AG10803 (cell line): ENCODE data around the gene NHS.

Experiments used
- DNase-seq: peaks from one replicate; pipeline ENCODE4 v3.0.0; 2010; ENCODE audit warnings: low read depth
- H3K4me3 ChIP-seq: 2 replicates; pipeline ENCODE4 v1.5.1; 2011; ENCODE audit warnings: mild to moderate bottlenecking, low read length, control low read depth
- TF ChIP-seq, protein P1 (sequence below): conservative IDR thresholded peaks from 2 replicates; pipeline ENCODE4 v1.5.1; 2011; ENCODE audit warnings: mild to moderate bottlenecking, low read length, control low read depth, inconsistent platforms

The NHS gene

DNA sequence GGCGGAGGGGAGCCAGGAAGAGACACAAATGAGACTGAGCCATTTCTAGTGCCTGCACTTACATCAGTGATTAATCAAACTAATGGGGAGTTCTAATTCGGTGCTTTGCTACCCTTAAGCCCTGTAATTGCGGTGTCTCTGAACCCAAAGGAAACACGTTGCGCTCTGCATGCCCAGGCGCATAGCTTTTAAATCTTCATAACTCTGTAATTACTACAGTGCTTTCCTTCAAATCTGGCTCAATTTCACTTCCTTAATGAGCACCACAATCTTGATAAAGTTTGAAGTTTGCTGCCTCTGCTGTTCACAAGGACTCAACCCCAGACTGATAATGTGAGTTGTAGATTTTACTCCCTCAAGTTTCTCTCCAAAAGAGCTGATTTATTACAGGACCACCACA, 5.7 kb upstream of the NHS start:
- DNase-seq: no peak
- no peak overlapping the region for H3K4me3 ChIP-seq
- TF ChIP-seq, protein P1, sequence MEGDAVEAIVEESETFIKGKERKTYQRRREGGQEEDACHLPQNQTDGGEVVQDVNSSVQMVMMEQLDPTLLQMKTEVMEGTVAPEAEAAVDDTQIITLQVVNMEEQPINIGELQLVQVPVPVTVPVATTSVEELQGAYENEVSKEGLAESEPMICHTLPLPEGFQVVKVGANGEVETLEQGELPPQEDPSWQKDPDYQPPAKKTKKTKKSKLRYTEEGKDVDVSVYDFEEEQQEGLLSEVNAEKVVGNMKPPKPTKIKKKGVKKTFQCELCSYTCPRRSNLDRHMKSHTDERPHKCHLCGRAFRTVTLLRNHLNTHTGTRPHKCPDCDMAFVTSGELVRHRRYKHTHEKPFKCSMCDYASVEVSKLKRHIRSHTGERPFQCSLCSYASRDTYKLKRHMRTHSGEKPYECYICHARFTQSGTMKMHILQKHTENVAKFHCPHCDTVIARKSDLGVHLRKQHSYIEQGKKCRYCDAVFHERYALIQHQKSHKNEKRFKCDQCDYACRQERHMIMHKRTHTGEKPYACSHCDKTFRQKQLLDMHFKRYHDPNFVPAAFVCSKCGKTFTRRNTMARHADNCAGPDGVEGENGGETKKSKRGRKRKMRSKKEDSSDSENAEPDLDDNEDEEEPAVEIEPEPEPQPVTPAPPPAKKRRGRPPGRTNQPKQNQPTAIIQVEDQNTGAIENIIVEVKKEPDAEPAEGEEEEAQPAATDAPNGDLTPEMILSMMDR: no peak

DNA sequence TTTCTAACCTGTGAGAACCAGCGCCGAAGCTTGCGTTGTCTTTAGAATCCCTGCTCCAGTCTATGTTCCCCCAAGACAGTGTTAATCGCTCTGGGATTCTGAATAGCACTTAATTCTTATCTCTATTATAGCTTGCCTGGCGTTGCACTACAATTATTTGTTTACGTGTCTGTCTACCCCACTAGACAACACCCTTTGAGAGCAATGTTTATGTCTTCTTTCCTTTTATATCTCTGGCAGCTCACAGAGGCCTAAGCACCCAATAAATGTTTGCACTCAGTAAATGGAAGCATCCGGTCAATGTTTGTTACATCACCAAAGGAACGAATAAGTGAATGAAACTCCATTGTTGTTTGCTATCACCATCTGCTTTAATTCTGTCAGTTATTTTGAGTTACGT, 4.8 kb upstream of the NHS start:
- TF ChIP-seq, protein P1: no peak
- no peak overlapping the region for H3K4me3 ChIP-seq
- no peak for DNase-seq

DNA sequence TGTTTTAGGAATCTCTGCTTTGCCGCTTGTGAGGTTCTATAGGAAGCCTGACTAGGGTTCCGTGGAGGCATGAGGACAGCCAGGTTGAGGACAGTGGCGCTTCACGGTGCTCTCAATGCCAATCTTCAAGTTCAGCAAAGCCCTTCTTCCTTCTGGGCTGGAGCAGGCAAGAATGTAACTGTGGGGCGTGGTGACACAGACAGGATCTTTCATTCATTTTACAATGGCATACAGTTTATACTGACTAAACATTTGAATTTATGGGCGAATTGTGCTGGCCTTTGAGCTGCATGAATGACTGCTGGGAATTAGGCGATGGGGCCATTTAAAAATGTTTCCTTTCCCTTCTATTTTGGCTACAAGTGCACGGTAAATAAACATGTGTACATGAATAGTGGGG, 2.9 kb upstream of the NHS start:
- TF ChIP-seq, protein P1: no peak
- DNase-seq: no peak
- H3K4me3 ChIP-seq: no peak overlapping the region

DNA sequence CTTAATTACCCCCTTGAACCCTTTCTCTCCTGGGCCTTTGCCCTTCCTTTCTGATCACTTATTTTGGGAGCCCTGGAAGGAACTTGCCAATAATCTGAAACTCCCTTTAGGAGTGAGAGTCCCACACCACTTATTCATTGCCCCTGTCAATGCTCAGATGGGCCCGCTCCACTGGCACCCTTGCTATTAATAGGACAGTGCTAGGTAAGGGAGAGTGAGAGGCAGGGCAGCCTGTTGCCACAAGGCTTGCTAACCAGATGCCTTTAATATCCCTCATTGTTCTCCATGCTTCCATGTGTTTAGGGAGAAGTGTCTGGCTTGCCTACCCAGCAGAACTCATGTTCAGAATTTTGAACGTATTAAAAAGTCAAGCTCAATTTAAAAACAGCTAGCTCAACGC, 1.7 kb upstream of the NHS start:
- no peak for DNase-seq
- H3K4me3 ChIP-seq: no peak overlapping the region
- TF ChIP-seq, protein P1: no peak

DNA sequence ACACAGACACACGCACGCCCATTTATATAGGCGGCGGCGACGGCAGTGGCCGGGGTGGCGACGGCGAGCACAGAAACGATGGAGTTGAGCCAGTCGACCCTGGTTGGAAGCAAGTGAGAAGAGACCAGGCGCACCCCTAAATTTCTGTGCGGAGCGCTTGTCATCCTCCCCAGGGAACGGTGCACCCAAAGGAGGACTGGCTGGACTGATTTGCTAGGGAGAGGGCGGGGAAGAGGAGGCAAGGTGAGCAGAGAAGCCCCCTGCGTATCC, 302 bp downstream of the NHS start:
- TF ChIP-seq, protein P1: no peak
- DNase-seq: no peak
- H3K4me3 ChIP-seq: peak overlapping the region; percentile 74

DNA sequence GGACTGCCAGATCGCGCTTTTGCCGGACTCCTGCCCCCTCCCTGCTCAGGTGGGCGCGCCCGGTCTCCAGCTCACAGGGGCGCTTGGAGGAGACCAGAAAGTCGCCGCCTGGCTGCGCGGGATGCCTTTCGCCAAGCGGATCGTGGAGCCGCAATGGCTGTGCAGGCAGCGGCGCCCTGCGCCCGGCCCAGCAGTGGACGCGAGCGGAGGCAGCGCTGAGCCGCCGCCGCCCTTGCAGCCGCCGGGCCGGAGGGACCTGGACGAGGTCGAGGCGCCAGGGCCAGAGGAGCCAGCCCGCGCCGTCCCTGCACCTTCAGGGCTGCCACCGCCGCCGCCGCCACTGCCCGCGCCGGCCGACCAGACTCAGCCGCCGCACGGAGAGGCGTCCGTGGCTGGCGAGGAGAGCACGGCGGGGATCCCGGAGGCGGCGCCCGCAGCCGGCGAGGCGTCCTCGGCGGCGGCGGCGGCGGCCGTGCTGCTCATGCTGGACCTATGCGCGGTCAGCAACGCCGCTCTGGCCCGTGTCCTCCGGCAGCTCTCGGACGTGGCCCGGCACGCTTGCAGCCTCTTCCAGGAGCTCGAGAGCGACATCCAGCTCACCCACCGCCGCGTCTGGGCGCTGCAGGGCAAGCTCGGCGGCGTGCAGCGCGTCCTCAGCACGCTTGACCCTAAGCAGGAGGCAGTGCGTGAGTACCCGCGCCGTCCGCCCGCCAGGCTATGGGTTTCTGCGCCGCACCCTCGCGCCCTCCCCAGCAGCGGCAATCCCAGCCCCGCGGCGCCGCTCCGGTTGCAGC, 834 bp downstream of the NHS start:
- DNase-seq: peak; percentile 28
- H3K4me3 ChIP-seq: peak overlapping the region; percentile 74
- TF ChIP-seq, protein P1: no peak

DNA sequence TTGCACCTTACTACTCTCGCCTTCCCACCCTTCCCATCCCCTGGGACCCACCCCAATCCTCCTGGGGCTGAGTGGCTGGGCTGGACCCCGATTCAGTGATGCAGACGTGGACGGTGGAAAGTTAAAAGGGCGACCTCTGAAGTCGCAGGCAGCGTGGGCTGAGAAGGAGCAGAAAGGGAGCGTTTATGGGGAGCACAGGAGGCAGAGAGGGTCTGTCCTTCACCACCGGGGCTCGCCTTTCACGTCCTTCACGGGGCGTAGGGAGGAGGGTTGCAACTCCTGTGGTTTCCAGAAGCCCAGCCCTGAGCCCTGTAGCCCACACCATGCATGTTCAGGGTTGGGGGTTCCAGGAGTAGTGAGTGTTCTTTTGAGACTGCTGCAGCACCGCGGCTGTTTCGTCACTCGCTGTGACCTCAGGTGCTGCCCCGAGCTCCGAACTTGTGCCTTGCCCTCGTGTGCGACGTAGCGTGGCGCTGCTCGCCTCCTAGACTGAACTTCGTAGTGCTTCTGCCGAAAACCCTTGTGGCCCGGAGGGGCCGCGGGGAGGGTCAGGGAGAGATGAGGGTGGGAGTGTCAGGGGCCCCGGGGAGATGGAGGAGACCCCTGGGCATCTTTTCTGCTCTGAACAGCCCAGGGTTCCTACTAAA, 1.6 kb downstream of the NHS start:
- no peak for DNase-seq
- TF ChIP-seq, protein P1: no peak
- H3K4me3 ChIP-seq: peak overlapping the region; percentile 74
